Kidney (tissue), 14 donors: ENCODE results near the gene WFDC1. TPM values are rescaled to one million over a fixed set of nuclear protein-coding genes. Genes with fewer than 3 reads are reported as not detected.

Experiments
- DNase-seq, 5 donors: peaks; one replicate each; pipeline ENCODE4 v3.0.0-alpha.2; 2013 to 2020
- FAIRE-seq: peaks from 2 replicates; lab custom pipeline; 2012; peaks lifted over from hg19 to GRCh38; lab: Jason Lieb, UNC
- H3K27ac ChIP-seq, 2 donors: one replicate each; pipeline ENCODE4 v1.7.0; 2013; ENCODE audit warnings: low read depth in 2 of 2, low read length in 2 of 2, inconsistent platforms in 1 of 2
- H3K27me3 ChIP-seq: one replicate; pipeline ENCODE4 v1.7.1; 2013; ENCODE audit warnings: low read length, inconsistent platforms; ENCODE audit not compliant: control insufficient read depth, insufficient read depth
- H3K36me3 ChIP-seq, 3 donors: one replicate each; pipeline versions ENCODE4 v1.7.0 to v1.7.1; 2013; ENCODE audit warnings: low read length in 3 of 3, control low read depth in 1 of 3, inconsistent platforms in 1 of 3; ENCODE audit not compliant: insufficient read depth in 3 of 3, control insufficient read depth in 2 of 3
- H3K4me1 ChIP-seq, 3 donors: one replicate each; pipeline versions ENCODE4 v1.7.0 to v1.7.1; 2013; ENCODE audit warnings: low read length in 3 of 3, inconsistent platforms in 1 of 3, low read depth in 1 of 3; ENCODE audit not compliant: control insufficient read depth in 2 of 3, insufficient read depth in 2 of 3
- H3K4me3 ChIP-seq, 3 donors: one replicate each; pipeline versions ENCODE4 v1.7.0 to v1.8.1; 2013; ENCODE audit warnings: low read length in 3 of 3, control low read depth in 1 of 3, inconsistent platforms in 1 of 3
- H3K9ac ChIP-seq, 3 donors: one replicate each; pipeline versions ENCODE4 v1.7.0 to v1.7.1; 2013; ENCODE audit warnings: low read length in 3 of 3, control low read depth in 1 of 3, inconsistent platforms in 1 of 3
- H3K9me3 ChIP-seq, 3 donors: one replicate each; pipeline versions ENCODE4 v1.7.0 to v1.7.1; 2013; ENCODE audit warnings: low read length in 3 of 3, control low read depth in 1 of 3, inconsistent platforms in 1 of 3; ENCODE audit not compliant: control insufficient read depth in 2 of 3, insufficient read depth in 1 of 3
- CTCF ChIP-seq: IDR thresholded peaks from 3 replicates; pipeline ENCODE4 v1.5.1; 2012; ENCODE audit warnings: mild to moderate bottlenecking, moderate library complexity, borderline replicate concordance; ENCODE audit not compliant: insufficient read depth; ENCODE audit errors: extremely low read depth
- intact Hi-C: fragments of 100-400 bp; cut with DNase I; formaldehyde crosslinking; loops from one replicate; pipeline ENCODE4 v1.11.1; 2022
- polyA plus RNA-seq: library from polyadenylated mRNA; stranded (reverse); fragments of 350-450 nt; fragmentation: Illumina TruSeq; extraction: RNeasy Lipid Tissue Mini Kit (QIAGEN cat#74804); gene quantifications from one replicate; pipeline ENCODE4 v1.2.3, GENCODE V29; 2014; ENCODE audit warnings: low read depth, low replicate concordance; ENCODE audit not compliant: insufficient read depth
- total RNA-seq: library from RNA; stranded (reverse); fragmentation: NEBNext Ultra II Directional; extraction: Animal tissue kit (Norgen Biotek cat#: 25700); gene quantifications from one replicate; pipeline ENCODE4 v1.2.1, GENCODE V29; 2021
- donor health status: control.
- donor health status: control.
- donor health status: control.
- donor health status: control.
- donor health status: control.
- donor health status: DM: yes; HTN: yes; CAD: no.
- donor health status: Normal renal cell carcinoma (clear cell type).

Gene WFDC1
- total and polyA plus RNA-seq, 2 donors from 2014 or later = 11.1 to 34.8 TPM

GRCh38 chr16:84295203-84295860 lies 654 bp downstream of the WFDC1 start:
- peaks cover 0 to 10% (median 3%) of the 10 kb centered on the region in 3 donors for H3K4me1 ChIP-seq

GRCh38 chr16:84298376-84298899 lies 3.8 kb downstream of the WFDC1 start:
- H3K27me3 ChIP-seq = no peaks in the 10 kb centered on the region
- intact Hi-C loops = no loop called here
- DNase-seq = no peak
- H3K27ac ChIP-seq = no peak overlapping the region
- H3K9me3 ChIP-seq = no peaks in the 10 kb centered on the region
- FAIRE-seq = no peak
- TF ChIP-seq CTCF = no peak
- H3K4me1 ChIP-seq = peaks cover 0 to 11% (median 5%) of the 10 kb centered on the region in 3 donors
- no peak overlapping the region for H3K9ac ChIP-seq
- H3K4me3 ChIP-seq = no peak overlapping the region
- H3K36me3 ChIP-seq = no peaks in the 10 kb centered on the region

More at GRCh38 chr16:84295203-84295860, 654 bp downstream of the WFDC1 start:
- FAIRE-seq = no peak
- peak overlapping the region; percentile 20 to 51 for H3K27ac ChIP-seq
- peak overlapping the region in 1 of 3 donors; percentile 53 for H3K9ac ChIP-seq
- no peaks in the 10 kb centered on the region for H3K36me3 ChIP-seq
- no peak for DNase-seq
- H3K9me3 ChIP-seq = no peaks in the 10 kb centered on the region
- intact Hi-C loops = no loop called here
- no peaks in the 10 kb centered on the region for H3K27me3 ChIP-seq
- no peak for TF ChIP-seq CTCF
- peak overlapping the region in 2 of 3 donors; percentile 45 to 65 for H3K4me3 ChIP-seq

GRCh38 chr16:84299734-84300440 lies 5.2 kb downstream of the WFDC1 start:
- FAIRE-seq (no peak), DNase-seq (peak in 1 of 5 donors; percentile 47)
- no peaks in the 10 kb centered on the region for H3K36me3 ChIP-seq
- H3K9ac ChIP-seq = no peak overlapping the region
- H3K4me1 ChIP-seq = peaks cover 0 to 9% (median 8%) of the 10 kb centered on the region in 3 donors
- H3K27me3 ChIP-seq = no peaks in the 10 kb centered on the region
- H3K4me3 ChIP-seq = no peak overlapping the region
- no peaks in the 10 kb centered on the region for H3K9me3 ChIP-seq
- intact Hi-C loops = no loop called here
- H3K27ac ChIP-seq = no peak overlapping the region
- TF ChIP-seq CTCF = no peak
